B cell (primary cell): ENCODE measurements around the gene CST6.

Experiments used
- EZH2 ChIP-seq: IDR thresholded peaks from 2 replicates; pipeline ENCODE4 v1.6.1; 2012; ENCODE audit warnings: borderline replicate concordance, low read depth, mild to moderate bottlenecking, moderate library complexity, low read length; ENCODE audit not compliant: insufficient read depth, poor library complexity, severe bottlenecking
- TF ChIP-seq, protein P1 (sequence below): fragments of 200-600 bp; IDR thresholded peaks from one replicate; pipeline ENCODE4 v1.8.0; 2022; ENCODE audit warnings: antibody characterized with exemption, mild to moderate bottlenecking

DNA sequence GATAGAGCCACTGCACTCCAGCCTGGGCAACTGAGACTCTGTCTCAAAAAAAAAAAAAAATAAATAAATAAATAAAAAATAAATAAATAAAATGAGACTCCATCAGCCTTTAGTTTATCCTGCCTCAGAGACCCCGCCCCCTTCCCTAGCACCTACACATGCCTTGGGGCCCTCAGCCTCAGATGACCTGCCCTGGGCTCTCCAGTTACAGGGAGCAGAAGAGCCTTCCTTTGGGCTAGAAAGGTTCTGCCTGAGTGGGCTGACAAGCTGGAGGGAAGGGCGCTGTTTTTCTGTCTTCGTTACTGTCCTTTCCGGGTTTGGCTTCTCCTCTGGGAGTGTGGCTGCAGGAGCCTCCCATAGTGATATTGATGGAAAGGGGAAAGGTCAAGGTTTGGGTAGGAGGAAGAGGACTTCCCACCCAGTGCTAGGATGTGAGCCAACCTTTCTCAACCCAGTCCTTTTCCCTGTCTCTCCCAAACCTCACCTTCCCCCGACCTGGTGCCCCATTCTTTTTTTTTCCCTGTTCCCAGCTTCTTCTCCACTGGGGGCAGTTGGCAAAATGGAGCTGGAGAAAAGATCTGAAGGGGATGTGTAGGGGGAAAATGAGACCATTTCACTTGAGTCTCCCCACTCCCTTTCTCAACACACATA, 38.9 kb downstream of the CST6 start:
- TF ChIP-seq, protein P1, sequence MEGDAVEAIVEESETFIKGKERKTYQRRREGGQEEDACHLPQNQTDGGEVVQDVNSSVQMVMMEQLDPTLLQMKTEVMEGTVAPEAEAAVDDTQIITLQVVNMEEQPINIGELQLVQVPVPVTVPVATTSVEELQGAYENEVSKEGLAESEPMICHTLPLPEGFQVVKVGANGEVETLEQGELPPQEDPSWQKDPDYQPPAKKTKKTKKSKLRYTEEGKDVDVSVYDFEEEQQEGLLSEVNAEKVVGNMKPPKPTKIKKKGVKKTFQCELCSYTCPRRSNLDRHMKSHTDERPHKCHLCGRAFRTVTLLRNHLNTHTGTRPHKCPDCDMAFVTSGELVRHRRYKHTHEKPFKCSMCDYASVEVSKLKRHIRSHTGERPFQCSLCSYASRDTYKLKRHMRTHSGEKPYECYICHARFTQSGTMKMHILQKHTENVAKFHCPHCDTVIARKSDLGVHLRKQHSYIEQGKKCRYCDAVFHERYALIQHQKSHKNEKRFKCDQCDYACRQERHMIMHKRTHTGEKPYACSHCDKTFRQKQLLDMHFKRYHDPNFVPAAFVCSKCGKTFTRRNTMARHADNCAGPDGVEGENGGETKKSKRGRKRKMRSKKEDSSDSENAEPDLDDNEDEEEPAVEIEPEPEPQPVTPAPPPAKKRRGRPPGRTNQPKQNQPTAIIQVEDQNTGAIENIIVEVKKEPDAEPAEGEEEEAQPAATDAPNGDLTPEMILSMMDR, result no peak
- no peak for TF ChIP-seq EZH2
